Cardiac fibroblast (primary cell): ENCODE data around the gene PLA2G4F.

Source experiments
- DNase-seq, 2 donors: peaks; one replicate each; pipeline versions ENCODE4 v3.0.0 to v3.0.0-alpha.2; 2010; ENCODE audit warnings: low read depth in 2 of 2
- H3K4me3 ChIP-seq, 2 donors: replicated peaks in 1 of 2; 1 replicate in 1 of 2; 2 replicates in 1 of 2; pipeline ENCODE4 v1.5.1; 2011; ENCODE audit warnings: low read depth in 2 of 2, low read length in 2 of 2, mild to moderate bottlenecking in 2 of 2, moderate library complexity in 1 of 2
- TF ChIP-seq, protein P1 (sequence below): IDR thresholded peaks from one replicate; pipeline ENCODE4 v1.5.1; 2011; ENCODE audit warnings: low read depth, mild to moderate bottlenecking, low read length, inconsistent platforms

The PLA2G4F gene

DNA sequence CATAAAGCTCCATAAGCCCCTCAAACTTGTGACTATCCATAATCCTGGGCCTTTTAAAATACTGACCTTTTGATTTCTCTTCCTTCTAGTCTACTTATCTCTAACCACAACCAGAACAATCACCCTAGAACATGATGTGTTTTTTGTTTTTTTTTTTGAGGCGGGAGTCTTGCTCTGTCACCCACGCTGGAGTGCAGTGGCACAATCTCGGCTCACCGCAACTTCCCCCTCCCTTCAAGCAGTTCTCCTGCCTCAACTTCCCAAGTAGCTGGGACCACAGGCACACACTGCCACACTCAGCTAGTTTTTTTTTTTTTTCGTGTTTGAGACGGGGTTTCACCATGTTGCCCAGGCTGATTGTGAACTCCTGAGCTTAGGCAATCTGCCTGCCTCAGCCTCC, 26.5 kb upstream of the PLA2G4F start:
- TF ChIP-seq, protein P1, sequence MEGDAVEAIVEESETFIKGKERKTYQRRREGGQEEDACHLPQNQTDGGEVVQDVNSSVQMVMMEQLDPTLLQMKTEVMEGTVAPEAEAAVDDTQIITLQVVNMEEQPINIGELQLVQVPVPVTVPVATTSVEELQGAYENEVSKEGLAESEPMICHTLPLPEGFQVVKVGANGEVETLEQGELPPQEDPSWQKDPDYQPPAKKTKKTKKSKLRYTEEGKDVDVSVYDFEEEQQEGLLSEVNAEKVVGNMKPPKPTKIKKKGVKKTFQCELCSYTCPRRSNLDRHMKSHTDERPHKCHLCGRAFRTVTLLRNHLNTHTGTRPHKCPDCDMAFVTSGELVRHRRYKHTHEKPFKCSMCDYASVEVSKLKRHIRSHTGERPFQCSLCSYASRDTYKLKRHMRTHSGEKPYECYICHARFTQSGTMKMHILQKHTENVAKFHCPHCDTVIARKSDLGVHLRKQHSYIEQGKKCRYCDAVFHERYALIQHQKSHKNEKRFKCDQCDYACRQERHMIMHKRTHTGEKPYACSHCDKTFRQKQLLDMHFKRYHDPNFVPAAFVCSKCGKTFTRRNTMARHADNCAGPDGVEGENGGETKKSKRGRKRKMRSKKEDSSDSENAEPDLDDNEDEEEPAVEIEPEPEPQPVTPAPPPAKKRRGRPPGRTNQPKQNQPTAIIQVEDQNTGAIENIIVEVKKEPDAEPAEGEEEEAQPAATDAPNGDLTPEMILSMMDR = no peak
- H3K4me3 ChIP-seq = no peak overlapping the region
- DNase-seq = no peak

DNA sequence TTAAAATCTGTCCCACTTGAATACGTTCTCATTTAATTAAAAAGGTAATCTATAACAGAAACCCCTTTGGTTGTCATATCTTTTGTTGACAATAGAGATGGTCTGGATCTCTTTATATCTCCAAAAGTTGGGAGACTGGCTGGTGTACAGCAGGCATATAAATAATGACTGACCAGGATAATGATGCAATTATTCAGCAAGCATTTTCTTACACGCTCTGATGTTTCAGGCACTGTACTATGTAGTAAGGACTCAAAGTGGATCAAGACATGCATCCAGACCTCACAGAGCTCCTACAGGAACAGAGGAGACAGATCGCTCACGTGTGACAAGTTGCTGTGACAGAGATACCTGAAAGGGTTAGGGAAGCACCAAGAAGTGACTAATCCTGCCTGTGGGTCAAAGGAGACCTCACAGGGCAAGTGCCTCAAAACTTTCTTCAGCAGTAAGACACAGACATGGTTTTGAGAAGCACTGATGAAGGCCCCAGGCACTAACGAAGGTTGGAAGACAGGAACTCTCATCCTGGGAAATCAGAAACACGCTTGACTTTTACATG, 26.0 kb upstream of the PLA2G4F start:
- no peak overlapping the region for H3K4me3 ChIP-seq
- TF ChIP-seq, protein P1 = no peak
- no peak for DNase-seq

DNA sequence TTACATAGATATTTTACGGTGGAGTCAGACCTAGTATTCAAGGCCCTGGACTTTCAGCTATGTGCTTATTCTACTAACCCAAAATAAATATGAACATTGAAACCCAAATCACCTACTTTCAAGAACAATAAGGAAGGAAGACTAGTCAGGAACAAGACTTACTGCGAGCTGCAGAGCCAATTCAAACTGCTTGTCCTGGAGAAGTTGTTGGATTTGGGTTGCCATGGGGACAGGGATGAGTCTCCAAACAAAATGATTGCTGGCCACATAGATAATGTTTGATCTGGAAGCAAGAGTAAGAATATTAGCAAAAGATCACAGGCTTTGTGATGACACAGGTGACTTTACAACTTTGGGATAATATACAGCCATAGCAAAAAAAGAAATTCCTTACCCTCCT, 21.6 kb upstream of the PLA2G4F start:
- TF ChIP-seq, protein P1 = no peak
- no peak for DNase-seq
- H3K4me3 ChIP-seq = no peak overlapping the region

DNA sequence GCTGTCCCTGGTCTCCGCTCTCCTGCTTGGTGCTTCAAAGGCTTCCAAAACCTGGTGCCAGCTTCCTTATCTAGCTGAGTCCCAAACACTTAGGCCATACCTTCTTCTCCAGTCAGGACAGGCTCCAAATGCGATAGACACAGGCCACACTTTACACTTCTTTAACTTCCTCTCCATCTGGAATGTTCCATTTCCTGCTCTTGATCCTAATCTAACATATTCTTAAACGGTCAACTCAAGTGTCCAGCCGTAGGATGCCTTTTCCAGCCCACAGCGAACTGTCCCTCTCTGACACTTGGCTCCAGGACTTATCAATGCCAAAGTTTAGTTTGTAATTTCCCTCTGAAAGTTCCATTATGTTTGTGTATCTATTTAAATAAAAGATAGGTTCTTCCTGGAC, 19.2 kb upstream of the PLA2G4F start:
- TF ChIP-seq, protein P1 = no peak
- no peak for DNase-seq
- no peak overlapping the region for H3K4me3 ChIP-seq

DNA sequence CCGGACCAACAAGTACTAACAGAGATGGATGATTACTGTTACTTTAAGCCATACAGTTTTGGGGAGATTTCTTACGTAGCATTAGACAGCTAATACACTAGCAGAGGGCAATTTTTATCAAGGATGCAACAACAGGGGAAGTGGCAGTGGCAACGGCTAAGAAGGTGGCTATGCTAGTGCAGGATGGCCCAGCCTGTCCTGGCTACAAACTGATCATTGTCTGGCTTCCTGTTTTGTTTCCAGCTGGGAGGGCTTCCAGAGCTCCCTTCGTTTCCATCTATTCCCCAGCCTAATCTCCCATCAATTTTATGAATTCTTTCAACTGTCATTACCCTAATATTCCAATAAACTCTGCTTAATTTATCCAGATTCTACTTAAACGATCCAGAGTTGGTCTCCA, 16.0 kb upstream of the PLA2G4F start:
- H3K4me3 ChIP-seq = no peak overlapping the region
- TF ChIP-seq, protein P1 = no peak
- no peak for DNase-seq

DNA sequence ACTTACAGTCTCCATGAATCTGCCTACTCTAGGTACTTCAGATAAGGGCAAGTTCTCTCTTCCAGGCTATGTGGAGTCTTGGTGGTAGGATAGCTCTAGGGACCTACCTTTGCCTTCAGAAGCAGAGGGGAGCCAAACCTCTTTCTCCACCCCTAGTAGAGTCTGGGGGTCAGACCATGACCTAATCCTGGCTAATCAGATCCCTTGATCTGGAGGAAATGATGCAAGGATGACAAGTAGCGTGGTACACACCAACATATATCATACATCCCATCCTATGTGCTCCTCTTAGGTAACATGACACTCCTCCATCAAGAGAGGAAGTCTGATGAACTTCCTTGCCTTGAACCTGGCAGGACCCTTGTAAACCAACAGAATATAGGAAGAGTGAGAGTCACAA, 15.4 kb upstream of the PLA2G4F start:
- no peak for DNase-seq
- no peak overlapping the region for H3K4me3 ChIP-seq
- TF ChIP-seq, protein P1 = no peak

DNA sequence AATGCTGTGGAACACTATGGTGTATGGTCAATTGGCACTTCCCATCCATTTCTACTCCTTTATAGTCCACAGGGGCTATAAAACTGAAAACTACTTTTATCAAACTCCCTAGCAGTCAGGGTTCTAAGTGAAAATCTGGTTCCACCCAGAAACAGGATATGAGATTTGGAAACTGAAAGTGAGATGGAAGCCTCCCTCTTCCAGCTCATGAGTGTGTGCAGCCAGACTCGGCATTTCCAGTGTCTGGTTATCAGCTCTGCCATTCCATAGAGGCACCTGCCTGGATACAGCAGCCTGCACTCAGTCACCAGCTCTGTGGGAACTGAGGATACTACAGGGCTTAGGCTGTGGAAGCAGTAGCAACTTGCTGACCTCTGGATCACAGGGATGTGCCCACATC, 14.7 kb upstream of the PLA2G4F start:
- H3K4me3 ChIP-seq = no peak overlapping the region
- no peak for DNase-seq
- TF ChIP-seq, protein P1 = no peak
